GM19025 (cell line): Measurements from ENCODE around the gene PCDHA13.
"Not testable (repeated sequence)": the region's sequence is repeated elsewhere in the genome, so short reads cannot be mapped to it uniquely, and the experiment has no call there.

Experiments
- ATAC-seq: cut with Tn5 transposase; IDR thresholded peaks from one replicate; pipeline ENCODE4 v1.9.1; 2021; ENCODE audit warnings: mild to moderate bottlenecking, low read depth, moderate library complexity; ENCODE audit not compliant: unreplicated experiment

PCDHA13 gene

DNA sequence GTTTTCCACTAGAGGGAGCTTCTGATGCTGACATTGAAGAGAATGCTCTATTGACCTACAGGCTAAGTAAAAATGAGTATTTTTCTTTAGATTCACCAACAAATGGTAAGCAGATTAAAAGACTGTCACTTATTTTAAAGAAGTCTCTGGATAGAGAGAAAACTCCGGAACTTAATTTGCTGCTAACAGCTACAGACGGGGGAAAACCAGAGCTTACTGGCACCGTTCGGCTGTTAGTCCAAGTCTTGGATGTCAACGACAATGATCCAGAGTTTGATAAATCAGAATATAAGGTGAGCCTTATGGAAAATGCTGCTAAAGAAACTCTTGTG, 12.4 kb upstream of the PCDHA13 start:
- no peak for ATAC-seq

DNA sequence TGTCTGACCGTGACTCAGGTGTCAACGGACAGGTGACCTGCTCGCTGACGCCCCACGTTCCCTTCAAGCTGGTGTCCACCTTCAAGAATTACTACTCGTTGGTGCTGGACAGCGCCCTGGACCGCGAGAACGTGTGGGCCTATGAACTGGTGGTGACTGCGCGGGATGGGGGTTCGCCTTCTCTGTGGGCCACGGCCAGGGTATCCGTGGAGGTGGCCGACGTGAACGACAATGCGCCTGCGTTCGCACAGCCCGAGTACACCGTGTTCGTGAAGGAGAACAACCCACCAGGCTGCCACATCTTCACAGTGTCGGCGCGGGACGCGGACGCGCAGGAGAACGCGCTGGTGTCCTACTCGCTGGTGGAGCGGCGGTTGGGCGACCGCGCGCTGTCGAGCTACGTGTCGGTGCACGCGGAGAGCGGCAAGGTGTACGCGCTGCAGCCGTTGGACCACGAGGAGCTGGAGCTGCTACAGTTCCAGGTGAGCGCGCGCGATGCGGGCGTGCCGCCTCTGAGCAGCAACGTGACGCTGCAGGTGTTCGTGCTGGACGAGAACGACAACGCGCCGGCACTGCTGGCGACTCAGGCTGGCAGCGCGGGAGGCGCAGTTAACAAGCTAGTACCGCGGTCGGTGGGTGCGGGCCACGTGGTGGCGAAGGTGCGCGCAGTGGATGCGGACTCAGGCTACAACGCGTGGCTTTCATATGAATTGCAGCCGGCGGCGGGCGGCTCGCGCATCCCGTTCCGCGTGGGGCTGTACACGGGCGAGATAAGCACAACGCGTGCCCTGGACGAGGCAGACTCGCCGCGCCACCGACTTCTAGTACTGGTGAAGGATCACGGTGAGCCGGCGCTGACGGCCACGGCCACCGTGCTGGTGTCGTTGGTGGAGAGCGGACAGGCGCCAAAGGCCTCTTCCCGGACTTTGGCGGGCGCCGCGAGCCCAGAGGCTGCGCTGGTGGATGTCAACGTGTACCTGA, 11.4 kb upstream of the PCDHA13 start:
- no peak for ATAC-seq

DNA sequence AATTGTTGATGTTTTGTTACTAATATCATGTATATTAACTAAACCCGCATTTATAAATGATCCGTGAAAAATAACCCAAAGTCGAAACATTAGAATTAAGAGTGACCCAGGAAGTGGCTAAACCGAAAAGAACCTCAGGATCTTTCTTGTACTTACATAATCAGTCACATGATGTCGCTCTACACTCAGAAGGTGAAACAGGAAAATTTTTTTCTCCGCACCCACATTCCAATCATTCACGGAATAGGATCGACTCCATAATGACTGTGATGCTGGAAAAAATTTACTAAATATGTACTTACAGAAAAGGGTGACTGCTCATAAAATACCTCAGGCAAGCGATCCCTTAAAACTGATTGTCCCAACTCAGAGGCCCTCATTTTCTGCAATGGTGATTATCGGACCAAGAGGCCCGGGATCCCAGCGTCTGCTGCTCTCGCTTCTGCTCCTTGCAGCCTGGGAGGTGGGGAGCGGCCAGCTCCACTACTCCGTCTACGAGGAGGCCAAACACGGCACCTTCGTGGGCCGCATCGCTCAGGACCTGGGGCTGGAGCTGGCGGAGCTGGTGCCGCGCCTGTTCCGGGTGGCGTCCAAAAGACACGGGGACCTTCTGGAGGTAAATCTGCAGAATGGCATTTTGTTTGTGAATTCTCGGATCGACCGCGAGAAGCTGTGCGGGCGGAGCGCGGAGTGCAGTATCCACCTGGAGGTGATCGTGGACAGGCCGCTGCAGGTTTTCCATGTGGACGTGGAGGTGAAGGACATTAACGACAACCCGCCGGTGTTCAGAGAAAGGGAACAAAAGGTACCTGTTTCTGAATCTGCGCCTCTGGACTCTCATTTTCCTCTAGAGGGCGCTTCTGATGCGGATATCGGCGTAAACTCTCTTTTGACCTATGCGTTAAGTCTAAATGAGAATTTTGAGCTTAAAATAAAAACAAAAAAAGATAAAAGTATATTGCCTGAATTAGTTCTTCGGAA, 6.5 kb upstream of the PCDHA13 start, which contains the start of gene PCDHA12:
PCDHA12 (plus strand) TSS at position 224 of the 981 bp plus-strand sequence; CDS start at position 389, 165 bp downstream.
- ATAC-seq: no peak

DNA sequence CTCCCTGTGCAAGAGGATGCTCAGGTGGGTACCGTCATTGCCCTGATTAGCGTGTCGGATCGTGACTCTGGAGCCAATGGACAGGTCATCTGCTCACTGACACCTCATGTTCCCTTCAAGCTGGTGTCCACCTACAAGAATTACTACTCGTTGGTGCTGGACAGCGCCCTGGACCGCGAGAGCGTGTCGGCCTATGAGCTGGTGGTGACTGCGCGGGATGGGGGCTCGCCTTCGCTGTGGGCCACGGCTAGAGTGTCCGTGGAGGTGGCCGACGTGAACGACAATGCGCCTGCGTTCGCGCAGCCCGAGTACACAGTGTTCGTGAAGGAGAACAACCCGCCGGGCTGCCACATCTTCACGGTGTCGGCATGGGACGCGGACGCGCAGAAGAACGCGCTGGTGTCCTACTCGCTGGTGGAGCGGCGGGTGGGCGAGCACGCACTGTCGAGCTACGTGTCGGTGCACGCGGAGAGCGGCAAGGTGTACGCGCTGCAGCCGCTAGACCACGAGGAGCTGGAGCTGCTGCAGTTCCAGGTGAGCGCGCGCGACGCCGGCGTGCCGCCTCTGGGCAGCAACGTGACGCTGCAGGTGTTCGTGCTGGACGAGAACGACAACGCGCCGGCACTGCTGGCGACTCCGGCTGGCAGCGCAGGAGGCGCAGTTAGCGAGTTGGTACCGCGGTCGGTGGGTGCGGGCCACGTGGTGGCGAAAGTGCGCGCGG, 5.2 kb upstream of the PCDHA13 start:
- not testable (repeated sequence) for ATAC-seq

DNA sequence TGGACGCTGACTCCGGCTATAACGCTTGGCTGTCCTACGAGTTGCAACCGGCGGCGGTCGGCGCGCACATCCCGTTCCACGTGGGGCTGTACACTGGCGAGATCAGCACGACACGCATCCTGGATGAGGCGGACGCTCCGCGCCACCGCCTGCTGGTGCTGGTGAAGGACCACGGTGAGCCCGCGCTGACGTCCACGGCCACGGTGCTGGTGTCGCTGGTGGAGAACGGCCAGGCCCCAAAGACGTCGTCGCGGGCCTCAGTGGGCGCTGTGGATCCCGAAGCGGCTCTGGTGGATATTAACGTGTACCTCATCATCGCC, 4.7 kb upstream of the PCDHA13 start:
- no peak for ATAC-seq

DNA sequence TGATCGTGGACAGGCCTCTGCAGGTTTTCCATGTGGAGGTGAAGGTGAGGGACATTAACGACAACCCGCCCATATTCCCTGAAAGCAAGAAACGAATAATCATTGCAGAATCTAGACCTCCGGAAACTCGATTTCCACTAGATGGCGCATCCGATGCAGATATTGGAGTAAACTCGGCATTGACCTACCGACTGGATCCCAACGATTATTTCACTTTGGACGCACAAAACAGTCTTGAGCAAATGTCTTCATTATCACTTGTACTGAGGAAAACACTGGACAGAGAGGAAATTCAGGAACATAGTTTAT, 621 bp downstream of the PCDHA13 start:
- no peak for ATAC-seq

DNA sequence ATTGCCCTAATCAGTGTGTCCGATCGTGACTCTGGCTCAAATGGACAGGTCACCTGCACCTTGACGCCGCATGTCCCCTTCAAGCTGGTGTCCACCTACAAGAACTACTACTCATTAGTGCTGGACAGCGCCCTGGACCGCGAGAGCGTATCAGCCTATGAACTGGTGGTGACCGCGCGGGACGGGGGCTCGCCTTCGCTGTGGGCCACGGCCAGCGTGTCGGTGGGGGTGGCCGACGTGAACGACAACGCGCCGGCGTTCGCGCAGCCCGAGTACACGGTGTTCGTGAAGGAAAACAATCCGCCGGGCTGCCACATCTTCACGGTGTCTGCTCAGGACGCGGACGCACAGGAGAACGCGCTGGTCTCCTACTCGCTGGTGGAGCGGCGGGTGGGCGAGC, 1.4 kb downstream of the PCDHA13 start:
- no peak for ATAC-seq

DNA sequence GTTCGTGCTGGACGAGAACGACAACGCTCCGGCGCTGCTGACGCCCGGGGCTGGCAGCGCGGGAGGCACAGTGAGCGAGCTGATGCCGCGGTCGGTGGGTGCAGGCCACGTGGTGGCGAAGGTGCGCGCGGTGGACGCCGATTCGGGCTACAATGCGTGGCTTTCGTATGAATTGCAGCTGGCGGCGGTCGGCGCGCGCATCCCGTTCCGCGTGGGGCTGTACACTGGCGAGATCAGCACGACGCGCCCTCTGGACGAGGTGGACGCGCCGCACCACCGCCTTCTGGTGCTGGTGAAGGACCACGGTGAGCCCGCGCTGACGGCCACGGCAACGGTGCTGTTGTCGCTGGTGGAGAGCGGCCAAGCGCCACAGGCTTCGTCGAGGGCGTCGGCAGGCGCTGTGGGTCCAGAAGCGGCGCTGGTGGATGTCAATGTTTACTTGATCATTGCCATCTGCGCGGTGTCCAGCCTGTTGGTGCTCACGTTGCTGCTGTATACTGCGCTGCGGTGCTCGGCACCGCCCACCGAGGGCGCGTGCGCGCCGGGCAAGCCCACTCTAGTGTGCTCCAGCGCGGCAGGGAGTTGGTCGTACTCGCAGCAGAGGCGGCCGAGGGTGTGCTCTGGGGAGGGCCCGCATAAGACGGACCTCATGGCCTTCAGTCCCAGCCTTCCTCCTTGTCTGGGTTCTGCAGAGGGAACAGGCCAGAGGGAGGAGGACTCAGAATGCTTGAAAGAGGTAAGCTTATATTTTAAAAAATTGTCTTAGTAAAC, 2.2 kb downstream of the PCDHA13 start:
- no peak for ATAC-seq

DNA sequence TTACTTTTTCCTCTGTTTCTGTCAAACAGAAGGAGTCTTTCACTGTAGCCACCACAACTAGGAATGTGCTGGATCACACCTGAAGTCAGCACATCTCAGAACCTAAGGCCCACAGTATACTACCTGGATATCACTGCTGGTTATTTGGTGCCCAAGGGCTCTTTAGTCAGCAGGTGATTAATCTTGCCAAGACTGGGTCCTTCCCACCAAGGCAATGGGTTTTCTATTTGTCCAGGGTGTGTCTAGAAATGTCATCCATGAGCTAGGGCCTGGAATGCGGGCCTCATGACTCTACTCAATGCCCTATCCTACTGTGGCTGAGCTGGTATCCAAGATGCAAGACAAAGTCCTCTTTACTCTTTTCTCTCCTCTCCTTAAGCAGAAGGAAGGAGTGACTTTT, 34.4 kb downstream of the PCDHA13 start:
- no peak for ATAC-seq

DNA sequence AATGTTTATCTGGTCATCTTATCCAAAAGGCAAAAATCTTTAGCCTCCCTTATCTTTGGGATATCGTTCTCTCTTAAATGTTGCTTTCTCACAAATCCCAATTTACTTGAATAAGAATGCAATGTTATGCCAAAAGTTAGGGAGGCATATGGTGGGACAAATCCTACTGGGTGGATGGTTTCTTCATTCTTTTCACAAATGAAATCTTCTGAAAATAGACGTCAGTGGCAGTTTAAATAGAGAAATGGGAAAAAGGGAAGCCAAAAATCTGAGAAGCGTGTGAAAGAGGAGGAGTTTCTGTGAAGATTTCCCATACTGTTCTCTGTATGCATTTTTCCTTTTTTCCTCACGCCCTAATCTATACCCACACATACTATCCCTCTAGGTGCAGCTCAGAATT, 41.7 kb downstream of the PCDHA13 start:
- no peak for ATAC-seq

DNA sequence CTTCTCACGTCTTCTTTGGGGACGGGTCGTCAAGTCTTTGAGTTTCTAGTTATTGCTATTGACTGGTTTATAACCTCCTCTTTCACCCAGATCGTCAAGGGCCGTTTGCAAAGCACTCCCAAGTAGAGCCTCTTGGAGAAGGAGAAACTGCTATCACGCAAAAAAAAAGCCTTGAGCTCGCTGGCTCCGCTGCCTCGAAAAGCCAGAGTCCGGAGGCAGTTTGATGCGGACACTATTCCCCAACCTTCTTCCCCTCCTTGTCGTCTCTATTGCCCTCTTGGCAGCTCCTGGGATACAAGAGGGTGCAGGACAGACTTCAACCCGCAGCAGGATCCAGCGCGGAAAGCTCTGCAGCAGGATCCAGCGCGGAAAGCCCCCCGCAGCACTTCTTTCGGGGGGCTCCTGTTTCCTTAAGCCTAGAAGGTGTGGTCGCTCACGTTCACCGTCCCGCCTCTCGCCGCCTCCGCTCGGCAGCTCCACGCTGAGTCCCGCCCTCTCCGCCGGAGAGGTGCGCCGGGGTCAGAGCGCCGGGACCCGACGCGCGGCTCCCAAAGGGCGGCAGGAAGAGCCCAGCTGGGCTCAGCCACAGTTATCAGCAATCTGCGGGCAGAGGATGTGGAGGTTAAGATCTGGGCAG, 44.0 kb downstream of the PCDHA13 start, which contains the start of gene PCDHAC1:
PCDHAC1 (plus strand) TSS at position 494 of the 637 bp plus-strand sequence. CDS start 594 bp downstream, outside the sequence.
- ATAC-seq: no peak

DNA sequence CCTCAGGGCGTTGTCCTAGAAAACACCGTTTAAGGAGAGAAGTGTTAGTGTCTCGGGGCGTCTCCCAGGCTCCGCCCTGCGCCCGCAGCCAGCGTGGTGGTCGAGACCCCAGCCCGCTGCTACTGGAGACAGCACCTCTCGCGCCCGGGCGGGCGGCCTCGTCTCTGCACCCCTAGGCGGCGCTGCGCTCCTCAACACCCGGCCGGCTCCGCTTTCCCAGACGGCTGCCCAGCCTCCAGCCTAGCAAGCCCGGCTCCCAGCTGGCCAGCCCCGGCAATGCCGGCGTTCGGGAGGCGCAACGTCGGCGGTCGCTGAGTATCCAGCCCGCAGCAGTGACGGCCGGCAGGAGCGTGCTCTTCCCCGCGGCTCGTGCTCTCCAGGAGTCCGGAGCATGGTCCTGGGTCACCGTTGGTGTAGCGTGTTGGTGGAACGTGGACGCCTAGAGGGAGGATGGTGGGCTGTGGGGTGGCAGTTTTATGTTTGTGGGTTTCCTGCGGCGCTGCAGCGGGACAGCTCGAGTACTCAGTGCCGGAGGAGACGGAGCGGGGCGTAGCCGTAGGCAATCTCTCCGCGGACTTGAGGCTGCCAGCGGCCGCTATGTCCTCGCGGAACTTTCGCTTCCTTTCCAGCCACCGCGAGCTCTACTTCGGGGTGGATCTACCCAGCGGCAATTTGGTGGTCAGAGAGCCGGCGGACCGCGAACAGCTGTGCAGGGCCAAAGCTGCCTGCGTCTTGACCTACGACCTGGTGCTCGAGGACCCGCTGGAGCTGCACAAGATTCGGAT, 44.7 kb downstream of the PCDHA13 start:
- ATAC-seq: no peak

DNA sequence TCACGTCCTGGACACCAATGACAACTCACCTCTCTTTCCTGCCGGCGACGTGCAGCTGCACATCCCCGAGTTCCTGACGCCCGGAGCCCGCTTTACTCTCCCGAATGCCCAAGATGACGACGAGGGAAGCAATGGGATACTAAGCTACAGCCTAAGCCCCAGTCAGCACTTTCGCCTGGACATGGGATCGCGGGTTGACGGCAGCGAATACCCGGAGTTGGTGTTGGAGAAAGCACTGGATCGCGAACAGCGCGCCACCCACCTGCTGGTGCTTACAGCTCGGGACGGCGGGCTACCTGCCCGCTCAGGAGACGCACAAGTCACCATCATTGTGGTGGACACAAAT, 45.3 kb downstream of the PCDHA13 start:
- ATAC-seq: no peak
